ENCODE data around the gene PRM1.

DNA sequence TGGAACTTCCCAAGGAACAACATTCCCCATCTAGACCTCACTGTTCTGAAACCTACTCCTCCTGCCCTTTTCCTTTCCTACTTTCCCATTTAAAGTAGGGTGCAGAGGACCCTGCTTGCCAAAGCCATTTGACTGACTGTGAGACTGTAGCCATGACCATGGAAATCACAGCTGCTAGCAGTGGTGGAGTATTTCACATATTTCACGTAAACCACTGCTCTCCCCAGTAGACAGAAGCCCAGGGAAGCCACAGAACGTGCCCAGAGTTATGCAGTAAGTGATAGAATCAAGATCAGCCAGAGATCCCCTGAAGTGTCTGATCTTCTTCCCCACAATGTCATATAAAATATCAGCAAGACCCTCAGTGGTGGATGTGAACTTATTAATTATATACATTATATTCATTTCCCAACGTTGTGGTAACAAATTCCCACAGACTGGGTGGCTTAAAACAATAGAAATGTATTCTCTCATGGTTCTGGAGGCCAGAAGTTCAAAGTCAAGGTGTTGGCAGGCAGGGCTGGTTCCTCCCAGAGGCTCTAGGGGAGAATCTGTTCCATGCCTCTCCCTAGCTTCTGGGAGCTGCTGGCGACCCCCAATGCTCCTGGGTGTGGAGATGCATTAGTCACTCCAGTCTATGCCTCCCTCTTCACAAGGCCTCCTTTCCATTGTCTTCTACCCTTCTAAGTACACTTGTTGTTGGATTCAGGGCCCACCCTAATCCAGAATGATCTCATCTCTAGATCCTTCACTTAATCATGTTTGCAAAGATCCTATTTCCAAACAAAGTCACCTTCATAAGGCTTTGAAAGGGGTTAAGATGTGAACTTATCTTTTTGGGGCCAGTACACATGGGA is 20.7 kb upstream of the PRM1 start:
- TF ChIP-seq, protein P1, sequence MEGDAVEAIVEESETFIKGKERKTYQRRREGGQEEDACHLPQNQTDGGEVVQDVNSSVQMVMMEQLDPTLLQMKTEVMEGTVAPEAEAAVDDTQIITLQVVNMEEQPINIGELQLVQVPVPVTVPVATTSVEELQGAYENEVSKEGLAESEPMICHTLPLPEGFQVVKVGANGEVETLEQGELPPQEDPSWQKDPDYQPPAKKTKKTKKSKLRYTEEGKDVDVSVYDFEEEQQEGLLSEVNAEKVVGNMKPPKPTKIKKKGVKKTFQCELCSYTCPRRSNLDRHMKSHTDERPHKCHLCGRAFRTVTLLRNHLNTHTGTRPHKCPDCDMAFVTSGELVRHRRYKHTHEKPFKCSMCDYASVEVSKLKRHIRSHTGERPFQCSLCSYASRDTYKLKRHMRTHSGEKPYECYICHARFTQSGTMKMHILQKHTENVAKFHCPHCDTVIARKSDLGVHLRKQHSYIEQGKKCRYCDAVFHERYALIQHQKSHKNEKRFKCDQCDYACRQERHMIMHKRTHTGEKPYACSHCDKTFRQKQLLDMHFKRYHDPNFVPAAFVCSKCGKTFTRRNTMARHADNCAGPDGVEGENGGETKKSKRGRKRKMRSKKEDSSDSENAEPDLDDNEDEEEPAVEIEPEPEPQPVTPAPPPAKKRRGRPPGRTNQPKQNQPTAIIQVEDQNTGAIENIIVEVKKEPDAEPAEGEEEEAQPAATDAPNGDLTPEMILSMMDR (IDR thresholded peaks at IDR 0.05; ENCODE audit: low read depth, low read length, missing input control), result no peak
- TF ChIP-seq, protein P2, sequence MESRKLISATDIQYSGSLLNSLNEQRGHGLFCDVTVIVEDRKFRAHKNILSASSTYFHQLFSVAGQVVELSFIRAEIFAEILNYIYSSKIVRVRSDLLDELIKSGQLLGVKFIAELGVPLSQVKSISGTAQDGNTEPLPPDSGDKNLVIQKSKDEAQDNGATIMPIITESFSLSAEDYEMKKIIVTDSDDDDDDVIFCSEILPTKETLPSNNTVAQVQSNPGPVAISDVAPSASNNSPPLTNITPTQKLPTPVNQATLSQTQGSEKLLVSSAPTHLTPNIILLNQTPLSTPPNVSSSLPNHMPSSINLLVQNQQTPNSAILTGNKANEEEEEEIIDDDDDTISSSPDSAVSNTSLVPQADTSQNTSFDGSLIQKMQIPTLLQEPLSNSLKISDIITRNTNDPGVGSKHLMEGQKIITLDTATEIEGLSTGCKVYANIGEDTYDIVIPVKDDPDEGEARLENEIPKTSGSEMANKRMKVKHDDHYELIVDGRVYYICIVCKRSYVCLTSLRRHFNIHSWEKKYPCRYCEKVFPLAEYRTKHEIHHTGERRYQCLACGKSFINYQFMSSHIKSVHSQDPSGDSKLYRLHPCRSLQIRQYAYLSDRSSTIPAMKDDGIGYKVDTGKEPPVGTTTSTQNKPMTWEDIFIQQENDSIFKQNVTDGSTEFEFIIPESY (IDR thresholded peaks at IDR 0.05), result no peak
- TF ChIP-seq, protein P3, sequence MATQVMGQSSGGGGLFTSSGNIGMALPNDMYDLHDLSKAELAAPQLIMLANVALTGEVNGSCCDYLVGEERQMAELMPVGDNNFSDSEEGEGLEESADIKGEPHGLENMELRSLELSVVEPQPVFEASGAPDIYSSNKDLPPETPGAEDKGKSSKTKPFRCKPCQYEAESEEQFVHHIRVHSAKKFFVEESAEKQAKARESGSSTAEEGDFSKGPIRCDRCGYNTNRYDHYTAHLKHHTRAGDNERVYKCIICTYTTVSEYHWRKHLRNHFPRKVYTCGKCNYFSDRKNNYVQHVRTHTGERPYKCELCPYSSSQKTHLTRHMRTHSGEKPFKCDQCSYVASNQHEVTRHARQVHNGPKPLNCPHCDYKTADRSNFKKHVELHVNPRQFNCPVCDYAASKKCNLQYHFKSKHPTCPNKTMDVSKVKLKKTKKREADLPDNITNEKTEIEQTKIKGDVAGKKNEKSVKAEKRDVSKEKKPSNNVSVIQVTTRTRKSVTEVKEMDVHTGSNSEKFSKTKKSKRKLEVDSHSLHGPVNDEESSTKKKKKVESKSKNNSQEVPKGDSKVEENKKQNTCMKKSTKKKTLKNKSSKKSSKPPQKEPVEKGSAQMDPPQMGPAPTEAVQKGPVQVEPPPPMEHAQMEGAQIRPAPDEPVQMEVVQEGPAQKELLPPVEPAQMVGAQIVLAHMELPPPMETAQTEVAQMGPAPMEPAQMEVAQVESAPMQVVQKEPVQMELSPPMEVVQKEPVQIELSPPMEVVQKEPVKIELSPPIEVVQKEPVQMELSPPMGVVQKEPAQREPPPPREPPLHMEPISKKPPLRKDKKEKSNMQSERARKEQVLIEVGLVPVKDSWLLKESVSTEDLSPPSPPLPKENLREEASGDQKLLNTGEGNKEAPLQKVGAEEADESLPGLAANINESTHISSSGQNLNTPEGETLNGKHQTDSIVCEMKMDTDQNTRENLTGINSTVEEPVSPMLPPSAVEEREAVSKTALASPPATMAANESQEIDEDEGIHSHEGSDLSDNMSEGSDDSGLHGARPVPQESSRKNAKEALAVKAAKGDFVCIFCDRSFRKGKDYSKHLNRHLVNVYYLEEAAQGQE (IDR thresholded peaks at IDR 0.05), result no peak
- TF ChIP-seq, protein P4, sequence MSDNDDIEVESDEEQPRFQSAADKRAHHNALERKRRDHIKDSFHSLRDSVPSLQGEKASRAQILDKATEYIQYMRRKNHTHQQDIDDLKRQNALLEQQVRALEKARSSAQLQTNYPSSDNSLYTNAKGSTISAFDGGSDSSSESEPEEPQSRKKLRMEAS (IDR thresholded peaks at IDR 0.05), result no peak
- no peak for TF ChIP-seq GABPA (IDR thresholded peaks at IDR 0.05 in 1 of 2, conservative IDR thresholded peaks at IDR 0.05 in 1 of 2)
- no peak for TF ChIP-seq TAF1 (conservative IDR thresholded peaks at IDR 0.05)
- TF ChIP-seq RAD21 (IDR thresholded peaks at IDR 0.05), result no peak
- no peak for TF ChIP-seq RXRA (IDR thresholded peaks at IDR 0.05)
- no peak for TF ChIP-seq SP1 (IDR thresholded peaks at IDR 0.05)
